GM13976 (cell line): ENCODE measurements around the gene FRS3.

Experiments used
- DNase-seq: peaks from one replicate; pipeline ENCODE4 v3.0.0; 2012; ENCODE audit warnings: low spot score
- in situ Hi-C: fragments of 300-500 bp; cut with MboI; formaldehyde crosslinking; loops from one replicate; pipeline ENCODE4 v1.12.0; 2022; ENCODE audit warnings: low sequenced_read_pairs, mixed read lengths, inconsistent platforms; ENCODE audit not compliant: unreplicated experiment
- TF ChIP-seq, protein P1 (sequence below): IDR thresholded peaks from 2 replicates; pipeline ENCODE4 v1.5.1; 2012; ENCODE audit warnings: borderline replicate concordance, mild to moderate bottlenecking; ENCODE audit not compliant: insufficient read depth; ENCODE audit errors: extremely low read depth, missing control alignments, control extremely low read depth

The FRS3 gene

DNA sequence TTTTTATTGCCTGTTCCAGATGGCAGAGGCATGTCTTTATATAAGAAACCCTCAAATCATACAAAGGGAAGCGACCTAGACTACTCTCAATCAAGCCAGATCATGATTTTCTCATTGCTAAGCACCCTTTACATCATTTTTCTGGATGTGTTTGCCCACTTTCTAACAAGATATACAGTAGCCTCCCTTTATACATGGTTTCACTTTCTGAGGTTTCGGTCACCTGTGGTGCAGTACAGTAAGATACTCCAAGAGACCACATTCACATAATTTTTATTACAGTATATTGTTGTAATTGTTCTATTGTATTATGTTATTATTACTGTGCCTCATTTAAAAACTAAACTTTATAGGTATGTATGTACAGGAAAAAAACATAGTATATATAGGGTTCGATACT, 31.4 kb upstream of the FRS3 start:
- in situ Hi-C loops: no loop called here
- no peak for DNase-seq

DNA sequence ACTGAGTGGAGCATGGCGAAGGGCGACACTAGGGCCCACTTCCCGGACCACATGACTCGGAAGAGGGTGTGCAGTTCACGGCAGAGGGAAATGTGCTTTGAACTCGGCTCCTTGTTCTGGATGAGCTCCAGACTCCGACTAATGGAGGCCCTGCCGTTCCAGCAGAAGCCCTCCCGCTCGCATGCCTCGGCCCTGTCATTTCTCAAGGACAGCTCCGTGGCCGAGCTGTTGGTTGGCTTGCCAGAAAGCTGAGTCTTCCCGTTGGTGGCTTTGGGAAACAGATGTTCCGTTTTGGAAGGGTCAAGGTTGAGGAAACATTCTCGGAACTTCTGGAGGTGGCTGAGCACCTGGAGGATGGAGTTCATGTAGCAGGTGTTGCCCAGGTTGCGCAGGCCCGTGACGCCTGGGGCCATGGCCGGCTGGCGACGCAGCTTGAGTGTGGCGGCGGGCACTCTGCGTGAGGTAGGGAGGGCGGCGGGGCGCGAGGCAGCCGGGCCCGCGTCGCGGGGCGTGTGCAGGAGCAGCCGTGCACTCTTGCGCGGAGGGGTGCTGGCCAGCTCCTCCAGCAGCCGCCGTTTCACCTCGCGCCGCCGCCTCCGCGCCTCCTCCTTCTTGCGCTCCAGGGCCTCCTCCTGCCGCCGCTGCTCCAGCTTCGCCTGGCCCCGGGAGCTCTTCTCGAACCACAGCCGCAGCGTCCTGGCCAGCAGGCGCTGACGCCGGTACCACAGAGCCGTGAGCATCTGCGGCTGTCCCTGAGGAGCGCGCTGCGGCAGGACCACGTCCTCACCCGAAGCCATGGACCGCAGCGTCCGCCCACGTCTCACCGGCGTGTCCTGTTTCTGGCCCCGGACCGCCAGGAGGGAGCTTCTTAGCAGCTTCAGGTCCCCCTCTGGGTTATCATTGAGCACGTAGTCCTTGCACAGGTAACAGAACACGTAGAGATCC, 26.4 kb upstream of the FRS3 start:
- TF ChIP-seq, protein P1, sequence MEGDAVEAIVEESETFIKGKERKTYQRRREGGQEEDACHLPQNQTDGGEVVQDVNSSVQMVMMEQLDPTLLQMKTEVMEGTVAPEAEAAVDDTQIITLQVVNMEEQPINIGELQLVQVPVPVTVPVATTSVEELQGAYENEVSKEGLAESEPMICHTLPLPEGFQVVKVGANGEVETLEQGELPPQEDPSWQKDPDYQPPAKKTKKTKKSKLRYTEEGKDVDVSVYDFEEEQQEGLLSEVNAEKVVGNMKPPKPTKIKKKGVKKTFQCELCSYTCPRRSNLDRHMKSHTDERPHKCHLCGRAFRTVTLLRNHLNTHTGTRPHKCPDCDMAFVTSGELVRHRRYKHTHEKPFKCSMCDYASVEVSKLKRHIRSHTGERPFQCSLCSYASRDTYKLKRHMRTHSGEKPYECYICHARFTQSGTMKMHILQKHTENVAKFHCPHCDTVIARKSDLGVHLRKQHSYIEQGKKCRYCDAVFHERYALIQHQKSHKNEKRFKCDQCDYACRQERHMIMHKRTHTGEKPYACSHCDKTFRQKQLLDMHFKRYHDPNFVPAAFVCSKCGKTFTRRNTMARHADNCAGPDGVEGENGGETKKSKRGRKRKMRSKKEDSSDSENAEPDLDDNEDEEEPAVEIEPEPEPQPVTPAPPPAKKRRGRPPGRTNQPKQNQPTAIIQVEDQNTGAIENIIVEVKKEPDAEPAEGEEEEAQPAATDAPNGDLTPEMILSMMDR: no peak
- in situ Hi-C loops: no loop called here
- no peak for DNase-seq

More for the DNA sequence above, 31.4 kb upstream of the FRS3 start:
- TF ChIP-seq, protein P1: no peak

DNA sequence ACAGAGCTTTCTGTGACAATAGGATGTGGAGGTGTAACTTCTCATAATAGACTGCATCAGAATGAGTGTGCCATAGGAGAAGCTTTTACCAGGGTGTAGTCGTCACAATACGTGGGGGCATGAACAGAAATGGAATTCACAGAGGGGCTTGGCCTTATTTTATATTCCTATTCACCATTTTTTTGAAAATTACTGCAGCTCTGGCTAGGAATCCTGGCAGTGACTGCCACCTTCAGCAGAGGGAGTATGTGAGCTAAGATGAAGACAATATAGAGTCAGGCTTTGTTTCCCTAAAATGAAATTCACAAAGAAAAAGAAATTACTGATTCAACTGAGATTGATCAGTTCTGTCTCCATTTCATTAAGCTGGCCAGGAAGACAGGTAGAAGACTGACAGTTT, 21.7 kb upstream of the FRS3 start:
- in situ Hi-C loops: no loop called here
- no peak for DNase-seq
- TF ChIP-seq, protein P1: peak; percentile 48

DNA sequence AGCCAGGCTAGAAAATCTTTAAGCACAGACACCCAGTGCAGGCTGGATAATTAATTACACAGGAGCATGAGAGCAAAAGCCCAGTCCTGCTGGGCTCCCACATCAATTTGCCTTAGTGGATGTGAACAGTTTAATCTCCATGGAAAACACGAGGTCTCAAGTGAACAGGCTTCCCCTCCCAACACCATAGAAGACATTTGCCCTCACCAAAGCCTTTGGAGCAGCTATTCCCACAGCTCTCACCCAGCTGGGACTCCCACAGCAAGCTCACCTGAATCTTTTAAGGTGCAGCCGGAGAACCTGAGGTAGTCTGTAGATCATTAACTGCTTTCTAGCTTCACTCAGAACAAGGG, 19.8 kb upstream of the FRS3 start:
- in situ Hi-C loops: loop anchor here (5.0 kb wide), 1 partner anchor 243 kb away; no protein-coding TSS in a partner anchor
- TF ChIP-seq, protein P1: no peak
- DNase-seq: no peak

DNA sequence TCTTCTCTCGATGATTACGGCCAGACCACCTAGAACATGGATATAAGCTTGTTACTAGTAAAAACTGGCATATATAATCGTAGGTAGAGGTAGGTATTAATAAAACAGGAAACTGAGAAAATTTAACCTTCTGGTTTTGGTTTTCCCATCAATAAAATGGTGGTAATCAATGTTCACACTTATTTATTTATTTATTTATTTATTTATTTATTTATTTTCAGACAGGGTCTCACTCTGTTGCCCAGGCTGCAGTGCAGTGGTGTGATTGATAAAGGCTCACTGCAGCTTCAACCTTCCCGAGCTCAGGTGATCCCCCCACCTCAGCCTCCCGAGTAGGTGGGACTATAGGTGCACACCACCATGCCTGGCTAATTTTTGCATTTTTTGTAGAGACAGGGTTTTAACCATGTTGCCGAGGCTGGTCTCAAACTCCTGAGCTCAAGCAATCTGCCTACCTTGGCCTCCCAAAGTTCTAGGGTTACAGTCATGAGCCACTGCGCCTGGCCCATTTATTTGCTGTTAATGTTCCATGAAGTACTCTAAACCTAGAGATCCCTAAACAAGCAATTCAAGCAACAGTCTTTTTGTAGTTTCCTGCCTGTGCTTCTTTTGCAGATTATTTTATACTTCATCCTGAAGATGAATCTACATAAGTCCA, 19.3 kb upstream of the FRS3 start:
- TF ChIP-seq, protein P1: no peak
- in situ Hi-C loops: loop anchor here (5.0 kb wide), 1 partner anchor 243 kb away; no protein-coding TSS in a partner anchor
- no peak for DNase-seq

DNA sequence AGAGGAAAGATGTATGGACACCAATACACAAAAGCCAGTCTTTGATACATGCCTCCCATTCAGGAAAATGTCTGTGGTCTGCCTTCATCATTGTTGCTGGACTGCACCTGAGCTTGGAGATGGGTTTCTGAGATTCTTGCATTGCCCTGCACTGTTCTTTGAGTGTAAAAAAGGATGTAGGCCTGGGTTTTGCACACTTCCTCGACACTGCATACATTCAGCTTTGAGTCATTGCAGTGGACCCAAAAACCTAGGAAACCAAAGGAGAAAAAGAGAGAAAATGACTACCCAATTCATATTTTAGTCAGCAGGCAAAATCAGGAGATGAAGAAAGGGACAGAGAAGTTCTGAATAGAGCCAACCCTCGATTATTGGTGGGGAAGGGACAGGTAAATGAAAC, 16.8 kb upstream of the FRS3 start:
- DNase-seq: no peak
- in situ Hi-C loops: loop anchor here (5.0 kb wide), 1 partner anchor 246 kb away; no protein-coding TSS in a partner anchor
- TF ChIP-seq, protein P1: no peak
